ENCODE data around the gene AKR1B1.

DNA sequence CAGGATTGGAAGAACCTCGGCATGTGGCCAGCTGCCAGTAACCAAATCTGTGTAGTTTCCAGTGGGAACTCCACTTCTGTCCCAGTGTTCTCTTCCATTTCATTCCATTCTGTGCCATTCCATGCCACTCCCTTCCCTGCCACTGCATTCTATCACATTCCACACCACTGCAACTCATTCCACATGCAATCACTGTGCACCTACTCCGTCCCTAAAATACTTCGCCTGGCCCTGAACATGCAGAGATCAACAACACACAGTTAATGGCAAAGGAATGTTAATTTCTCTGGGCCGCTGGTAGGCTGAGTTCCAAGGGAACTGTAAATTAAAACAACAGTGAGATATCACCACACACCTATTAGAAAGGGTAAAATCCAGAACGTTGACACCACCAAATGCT is 64.8 kb downstream of the AKR1B1 start:
- TF ChIP-seq, protein P1, sequence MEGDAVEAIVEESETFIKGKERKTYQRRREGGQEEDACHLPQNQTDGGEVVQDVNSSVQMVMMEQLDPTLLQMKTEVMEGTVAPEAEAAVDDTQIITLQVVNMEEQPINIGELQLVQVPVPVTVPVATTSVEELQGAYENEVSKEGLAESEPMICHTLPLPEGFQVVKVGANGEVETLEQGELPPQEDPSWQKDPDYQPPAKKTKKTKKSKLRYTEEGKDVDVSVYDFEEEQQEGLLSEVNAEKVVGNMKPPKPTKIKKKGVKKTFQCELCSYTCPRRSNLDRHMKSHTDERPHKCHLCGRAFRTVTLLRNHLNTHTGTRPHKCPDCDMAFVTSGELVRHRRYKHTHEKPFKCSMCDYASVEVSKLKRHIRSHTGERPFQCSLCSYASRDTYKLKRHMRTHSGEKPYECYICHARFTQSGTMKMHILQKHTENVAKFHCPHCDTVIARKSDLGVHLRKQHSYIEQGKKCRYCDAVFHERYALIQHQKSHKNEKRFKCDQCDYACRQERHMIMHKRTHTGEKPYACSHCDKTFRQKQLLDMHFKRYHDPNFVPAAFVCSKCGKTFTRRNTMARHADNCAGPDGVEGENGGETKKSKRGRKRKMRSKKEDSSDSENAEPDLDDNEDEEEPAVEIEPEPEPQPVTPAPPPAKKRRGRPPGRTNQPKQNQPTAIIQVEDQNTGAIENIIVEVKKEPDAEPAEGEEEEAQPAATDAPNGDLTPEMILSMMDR (IDR thresholded peaks at IDR 0.05): no peak
- TF ChIP-seq POLR2AphosphoS5 (IDR thresholded peaks at IDR 0.05) (no peak), POLR2A (IDR thresholded peaks at IDR 0.05; ENCODE audit: low read depth) (no peak)
